ENCODE data around the gene ZNF277.
"Not testable (repeated sequence)": the region's sequence is repeated elsewhere in the genome, so short reads cannot be mapped to it uniquely, and the experiment has no call there.

The ZNF277 gene

DNA sequence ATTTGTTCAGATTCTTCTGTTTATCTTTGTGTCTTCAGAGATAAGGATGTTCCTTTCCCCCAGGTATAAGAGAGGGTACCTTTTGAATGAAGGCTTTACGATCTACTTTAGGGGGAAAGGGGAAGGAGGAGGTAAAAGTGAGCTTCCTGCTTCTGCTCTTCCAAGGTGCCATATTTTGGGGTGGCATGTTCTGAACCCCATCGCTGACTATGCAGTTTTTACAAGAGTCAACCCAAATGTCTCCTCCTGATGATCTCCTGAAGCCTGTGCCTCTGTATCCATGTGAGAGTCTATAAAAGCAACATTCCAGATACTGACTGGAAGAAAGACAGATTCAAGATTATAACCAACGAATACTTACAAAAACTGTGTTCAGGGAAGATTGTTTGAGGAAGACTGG lies 102.5 kb downstream of the ZNF277 start:
- H3K4me3 Mint-ChIP-seq, result no peak overlapping the region
- H3K9me3 Mint-ChIP-seq, result peaks cover 16% of the 10 kb centered on the region
- TF ChIP-seq, protein P1, sequence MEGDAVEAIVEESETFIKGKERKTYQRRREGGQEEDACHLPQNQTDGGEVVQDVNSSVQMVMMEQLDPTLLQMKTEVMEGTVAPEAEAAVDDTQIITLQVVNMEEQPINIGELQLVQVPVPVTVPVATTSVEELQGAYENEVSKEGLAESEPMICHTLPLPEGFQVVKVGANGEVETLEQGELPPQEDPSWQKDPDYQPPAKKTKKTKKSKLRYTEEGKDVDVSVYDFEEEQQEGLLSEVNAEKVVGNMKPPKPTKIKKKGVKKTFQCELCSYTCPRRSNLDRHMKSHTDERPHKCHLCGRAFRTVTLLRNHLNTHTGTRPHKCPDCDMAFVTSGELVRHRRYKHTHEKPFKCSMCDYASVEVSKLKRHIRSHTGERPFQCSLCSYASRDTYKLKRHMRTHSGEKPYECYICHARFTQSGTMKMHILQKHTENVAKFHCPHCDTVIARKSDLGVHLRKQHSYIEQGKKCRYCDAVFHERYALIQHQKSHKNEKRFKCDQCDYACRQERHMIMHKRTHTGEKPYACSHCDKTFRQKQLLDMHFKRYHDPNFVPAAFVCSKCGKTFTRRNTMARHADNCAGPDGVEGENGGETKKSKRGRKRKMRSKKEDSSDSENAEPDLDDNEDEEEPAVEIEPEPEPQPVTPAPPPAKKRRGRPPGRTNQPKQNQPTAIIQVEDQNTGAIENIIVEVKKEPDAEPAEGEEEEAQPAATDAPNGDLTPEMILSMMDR (IDR thresholded peaks at IDR 0.05), result no peak
- peaks cover 33% of the 10 kb centered on the region for H3K36me3 Mint-ChIP-seq (ENCODE audit: low read depth)
- H3K27ac Mint-ChIP-seq, result no peak overlapping the region
- H3K27me3 Mint-ChIP-seq (ENCODE audit: low read depth, poor library complexity), result no peaks in the 10 kb centered on the region
- no peak for DNase-seq
- no peaks in the 10 kb centered on the region for H3K4me1 Mint-ChIP-seq

GRCh38 chr7:112316803-112317202 lies 110.3 kb downstream of the ZNF277 start:
- not testable (repeated sequence) for H3K27me3 Mint-ChIP-seq (ENCODE audit: low read depth, poor library complexity); DNase-seq; H3K4me1 Mint-ChIP-seq; H3K4me3 Mint-ChIP-seq; H3K27ac Mint-ChIP-seq
- Mint-ChIP-seq H3K9me3 (peaks cover 12% of the 10 kb centered on the region), H3K36me3 (ENCODE audit: low read depth) (peaks cover 54% of the 10 kb centered on the region)

DNA sequence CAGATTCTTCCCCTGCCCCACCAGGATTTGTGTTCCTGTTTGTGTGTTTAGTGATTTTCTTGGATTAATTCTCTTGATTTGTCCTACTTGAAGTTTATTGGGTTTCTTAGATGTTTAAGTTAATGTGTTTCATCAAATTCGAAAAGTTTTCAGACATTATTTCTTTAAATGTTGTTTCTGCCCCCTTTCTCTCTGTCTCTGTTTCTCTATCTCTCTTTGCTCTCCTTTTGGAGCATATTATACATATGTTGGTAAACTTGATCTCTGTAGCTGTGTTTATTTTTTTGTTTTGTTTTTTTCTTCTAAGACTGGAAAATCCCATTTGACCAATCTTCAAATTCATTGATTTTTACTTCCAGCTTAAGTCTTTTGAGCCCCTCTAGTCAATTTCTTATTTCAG lies 115.6 kb downstream of the ZNF277 start:
- peaks cover 79% of the 10 kb centered on the region for H3K36me3 Mint-ChIP-seq (ENCODE audit: low read depth)
- H3K27me3 Mint-ChIP-seq (ENCODE audit: low read depth, poor library complexity), result no peaks in the 10 kb centered on the region

DNA sequence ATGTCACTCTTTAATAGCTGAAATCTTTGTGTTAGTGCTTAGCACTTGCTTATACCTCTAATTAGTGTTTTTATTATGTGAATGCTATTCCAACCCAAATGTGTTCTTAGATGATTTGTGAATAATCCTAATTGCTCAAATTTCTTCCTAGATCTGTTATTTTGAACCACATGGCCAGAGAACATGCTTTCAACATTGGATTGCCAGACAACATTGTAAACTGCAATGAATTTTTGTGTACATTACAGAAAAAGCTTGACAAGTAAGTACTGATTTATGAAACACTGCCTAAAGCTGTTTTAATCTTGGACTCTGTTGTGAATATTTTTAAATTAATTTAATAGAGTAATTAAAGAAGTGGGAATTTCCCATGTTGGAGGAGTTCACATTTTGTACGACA lies 121.1 kb downstream of the ZNF277 start:
- no peaks in the 10 kb centered on the region for H3K27me3 Mint-ChIP-seq (ENCODE audit: low read depth, poor library complexity)
- no peak overlapping the region for H3K4me3 Mint-ChIP-seq

More for the DNA sequence above, 115.6 kb downstream of the ZNF277 start:
- TF ChIP-seq, protein P1 (IDR thresholded peaks at IDR 0.05), result no peak
- H3K4me3 Mint-ChIP-seq, result no peak overlapping the region
- peaks cover 24% of the 10 kb centered on the region for H3K9me3 Mint-ChIP-seq
- no peak for DNase-seq
- H3K4me1 Mint-ChIP-seq, result no peaks in the 10 kb centered on the region
- no peak overlapping the region for H3K27ac Mint-ChIP-seq

GRCh38 chr7:112331492-112331891 lies 125.0 kb downstream of the ZNF277 start:
- H3K4me3 Mint-ChIP-seq, result no peak overlapping the region
- TF ChIP-seq, protein P1 (IDR thresholded peaks at IDR 0.05), result no peak
- H3K36me3 Mint-ChIP-seq (ENCODE audit: low read depth), result peaks cover 36% of the 10 kb centered on the region
- H3K4me1 Mint-ChIP-seq, result no peaks in the 10 kb centered on the region
- no peak overlapping the region for H3K27ac Mint-ChIP-seq
- no peak for DNase-seq
- H3K27me3 Mint-ChIP-seq (ENCODE audit: low read depth, poor library complexity), result no peaks in the 10 kb centered on the region
- H3K9me3 Mint-ChIP-seq, result peaks cover 7% of the 10 kb centered on the region

More for the DNA sequence above, 121.1 kb downstream of the ZNF277 start:
- Mint-ChIP-seq H3K4me1 (no peaks in the 10 kb centered on the region), H3K27ac (no peak overlapping the region), H3K9me3 (peaks cover 13% of the 10 kb centered on the region), H3K36me3 (ENCODE audit: low read depth) (peaks cover 59% of the 10 kb centered on the region)
- TF ChIP-seq, protein P1 (IDR thresholded peaks at IDR 0.05), result no peak
- no peak for DNase-seq

GRCh38 chr7:112334366-112334765 lies 127.9 kb downstream of the ZNF277 start:
- Mint-ChIP-seq H3K27ac (no peak overlapping the region), H3K36me3 (ENCODE audit: low read depth) (peaks cover 22% of the 10 kb centered on the region), H3K4me3 (no peak overlapping the region), H3K4me1 (no peaks in the 10 kb centered on the region), H3K9me3 (no peaks in the 10 kb centered on the region), H3K27me3 (ENCODE audit: low read depth, poor library complexity) (no peaks in the 10 kb centered on the region)
- TF ChIP-seq, protein P1 (IDR thresholded peaks at IDR 0.05), result no peak
- DNase-seq, result no peak
